ENCODE results near the gene RPL13.

Gene RPL13

GRCh38 chr16:89560378-89561141 is at the start of gene RPL13:
Gene RPL13, plus strand, starts transcription at chr16:89560682. Its CDS starts 278 bp downstream, at chr16:89560960.
- peak; percentile 89 for DNase-seq (ENCODE audit: low read depth)

DNA sequence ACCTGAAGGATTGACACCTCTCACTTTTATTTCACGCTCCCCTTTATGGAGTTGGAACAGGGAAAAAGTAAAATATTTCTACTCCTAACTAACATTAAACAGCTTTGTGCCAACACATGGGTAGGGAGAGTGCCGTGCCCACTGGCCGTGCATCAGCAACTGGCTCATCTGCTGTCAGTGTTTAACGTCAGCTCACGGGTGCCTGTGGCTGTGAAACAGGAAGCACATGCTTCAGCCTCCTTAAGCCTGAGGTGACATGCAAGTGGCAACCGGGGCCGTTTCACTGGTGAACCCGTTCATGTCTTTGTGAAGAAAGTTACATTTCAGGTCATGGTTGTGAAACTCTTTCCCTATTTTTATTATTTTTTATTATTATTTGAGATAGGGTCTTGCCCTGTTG is 49.1 kb upstream of the RPL13 start:
- no peak for DNase-seq (ENCODE audit: low read depth)

GRCh38 chr16:89512453-89512852 is 48.0 kb upstream of the RPL13 start:
- DNase-seq (ENCODE audit: low read depth) = no peak

- DNase-seq (ENCODE audit: low read depth) = no peak
Observed at GRCh38 chr16:89517128-89517527, 43.4 kb upstream of the RPL13 start.

DNA sequence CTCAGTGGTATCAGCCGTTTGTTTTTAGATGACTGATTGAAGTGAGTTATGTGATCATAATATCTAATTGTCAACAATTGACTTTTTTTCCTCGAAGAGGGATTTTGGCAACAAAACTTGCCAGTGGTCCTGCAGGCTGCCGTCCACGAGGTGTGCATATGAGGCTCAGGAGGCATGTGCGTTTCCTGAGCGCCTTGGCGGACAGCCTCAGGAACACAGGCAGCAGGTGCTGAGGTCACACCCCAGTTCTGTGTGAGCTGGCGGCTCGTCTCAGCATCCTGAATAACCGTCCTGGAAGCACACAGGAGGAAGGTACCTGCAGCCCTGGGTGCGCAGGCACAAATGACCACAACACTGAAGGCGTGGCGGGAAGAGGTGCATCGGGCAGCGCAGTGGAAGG is 40.6 kb upstream of the RPL13 start:
- no peak for DNase-seq (ENCODE audit: low read depth)

DNA sequence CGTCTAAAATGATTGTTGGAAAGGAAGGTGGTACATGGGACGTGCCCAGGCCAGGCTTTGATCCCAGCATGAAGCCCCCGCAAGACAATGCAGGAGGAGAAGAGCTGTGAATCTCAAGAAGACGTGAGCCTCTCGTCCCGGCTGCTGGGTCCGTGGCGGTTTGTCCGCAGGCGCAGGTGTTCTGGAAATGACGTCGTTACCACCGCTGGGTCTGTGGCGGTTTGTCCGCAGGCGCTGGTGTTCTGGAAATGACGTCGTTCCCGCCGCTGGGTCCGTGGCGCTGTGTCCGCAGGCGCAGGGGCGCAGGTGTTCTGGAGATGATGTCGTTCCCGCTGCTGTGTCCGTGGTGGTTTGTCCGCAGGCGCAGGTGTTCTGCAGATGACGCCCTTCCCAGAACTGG is 38.2 kb upstream of the RPL13 start:
- DNase-seq (ENCODE audit: low read depth) = no peak

GRCh38 chr16:89523680-89524344 is 36.7 kb upstream of the RPL13 start:
- no peak for DNase-seq (ENCODE audit: low read depth)

- no peak for DNase-seq (ENCODE audit: low read depth)
Observed at GRCh38 chr16:89525146-89525913, 35.2 kb upstream of the RPL13 start.

GRCh38 chr16:89529097-89529496 is 31.4 kb upstream of the RPL13 start:
- no peak for DNase-seq (ENCODE audit: low read depth)

- DNase-seq (ENCODE audit: low read depth) = no peak
Observed at GRCh38 chr16:89530401-89531381, 29.8 kb upstream of the RPL13 start.

DNA sequence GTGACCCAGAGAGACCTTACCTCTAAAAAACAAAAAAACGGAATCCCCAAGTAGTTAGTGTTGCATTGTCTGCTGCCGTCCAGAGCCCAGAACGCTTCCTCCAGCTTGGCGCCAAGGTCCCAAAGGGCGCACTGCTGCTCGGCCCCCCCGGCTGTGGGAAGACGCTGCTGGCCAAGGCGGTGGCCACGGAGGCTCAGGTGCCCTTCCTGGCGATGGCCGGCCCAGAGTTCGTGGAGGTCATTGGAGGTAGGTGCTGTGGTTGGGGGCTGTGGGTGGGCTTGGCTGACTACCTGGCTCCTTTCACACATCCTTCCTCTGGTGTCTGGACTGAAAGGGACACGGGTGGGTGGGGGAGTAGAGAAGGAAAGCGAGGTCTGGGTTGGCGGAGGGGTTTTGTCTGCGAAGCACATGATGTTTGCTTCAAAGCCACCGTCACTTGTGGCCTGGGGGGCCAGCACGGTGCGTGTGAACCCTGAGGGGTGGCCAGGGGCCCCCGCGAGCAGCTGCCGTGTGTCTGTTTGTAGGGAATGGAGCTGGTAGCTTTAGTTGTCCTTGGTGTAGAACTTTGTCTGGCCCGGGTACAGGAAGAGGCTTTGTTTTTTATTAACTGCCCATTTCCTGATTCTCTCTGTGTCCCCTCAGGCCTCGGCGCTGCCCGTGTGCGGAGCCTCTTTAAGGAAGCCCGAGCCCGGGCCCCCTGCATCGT is 28.5 kb upstream of the RPL13 start:
- DNase-seq (ENCODE audit: low read depth) = no peak

GRCh38 chr16:89534252-89534756 is 26.2 kb upstream of the RPL13 start:
- no peak for DNase-seq (ENCODE audit: low read depth)

DNA sequence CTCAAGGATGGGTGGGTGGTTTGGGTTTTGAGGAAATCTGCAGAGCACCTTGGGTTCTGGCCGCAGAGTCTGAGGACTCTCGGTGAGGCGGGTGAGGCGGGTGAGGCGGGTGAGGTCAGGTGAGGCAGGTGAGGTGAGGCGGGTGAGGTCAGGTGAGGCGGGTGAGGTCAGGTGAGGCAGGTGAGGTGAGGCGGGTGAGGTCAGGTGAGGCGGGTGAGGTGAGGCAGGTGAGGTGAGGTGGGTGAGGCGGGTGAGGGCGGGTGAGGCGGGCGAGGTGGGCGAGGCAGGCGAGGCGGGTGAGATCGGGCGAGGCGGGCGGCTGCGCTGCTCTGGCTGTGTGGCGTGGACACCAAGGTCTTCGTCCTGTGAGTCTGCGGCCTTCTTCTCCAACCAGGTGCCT is 24.1 kb upstream of the RPL13 start:
- DNase-seq (ENCODE audit: low read depth) = no peak

GRCh38 chr16:89536886-89537548 is 23.5 kb upstream of the RPL13 start:
- no peak for DNase-seq (ENCODE audit: low read depth)

DNA sequence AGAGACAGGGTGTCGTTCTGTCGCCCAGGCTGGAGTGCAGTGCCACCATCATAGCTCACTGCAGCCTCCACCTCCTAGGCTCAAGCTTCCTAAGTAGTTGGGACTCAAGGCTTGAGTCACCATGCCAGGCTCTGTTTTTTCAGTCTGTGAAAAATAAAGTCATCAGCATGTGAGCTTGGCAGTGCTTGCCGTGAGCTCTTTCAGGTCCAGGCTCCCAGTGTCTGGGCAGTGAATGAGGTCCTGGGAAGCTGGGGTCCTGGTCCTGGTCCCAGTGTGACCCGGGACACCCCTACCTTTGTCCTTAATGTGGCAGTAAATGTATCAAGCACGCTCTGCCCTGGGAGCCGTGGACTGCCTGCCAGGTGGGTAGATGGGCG is 22.9 kb upstream of the RPL13 start:
- DNase-seq (ENCODE audit: low read depth) = no peak

DNA sequence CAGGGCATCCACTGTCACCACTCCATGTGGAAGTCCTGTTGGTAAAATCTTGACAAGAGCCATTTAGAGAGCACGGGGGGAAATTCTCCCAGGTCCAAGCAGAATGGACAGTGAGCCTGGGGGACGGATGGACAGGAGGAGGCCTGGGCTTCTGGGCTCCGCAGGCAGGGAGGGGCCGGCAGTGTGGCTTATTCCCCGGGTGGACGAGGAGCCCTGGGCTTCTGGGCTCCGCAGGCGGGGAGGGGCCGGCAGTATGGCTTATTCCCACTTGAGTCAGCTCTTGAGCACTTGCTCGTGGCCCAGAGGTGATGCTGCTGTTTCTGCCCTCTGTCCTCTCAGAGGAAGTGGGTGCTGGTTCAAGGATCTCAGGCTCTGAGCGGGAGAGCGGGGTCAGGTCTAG is 22.2 kb upstream of the RPL13 start:
- DNase-seq (ENCODE audit: low read depth) = no peak

- DNase-seq (ENCODE audit: low read depth) = no peak
Observed at GRCh38 chr16:89540557-89540956, 19.9 kb upstream of the RPL13 start.

GRCh38 chr16:89541792-89542191 is 18.7 kb upstream of the RPL13 start:
- DNase-seq (ENCODE audit: low read depth) = no peak

DNA sequence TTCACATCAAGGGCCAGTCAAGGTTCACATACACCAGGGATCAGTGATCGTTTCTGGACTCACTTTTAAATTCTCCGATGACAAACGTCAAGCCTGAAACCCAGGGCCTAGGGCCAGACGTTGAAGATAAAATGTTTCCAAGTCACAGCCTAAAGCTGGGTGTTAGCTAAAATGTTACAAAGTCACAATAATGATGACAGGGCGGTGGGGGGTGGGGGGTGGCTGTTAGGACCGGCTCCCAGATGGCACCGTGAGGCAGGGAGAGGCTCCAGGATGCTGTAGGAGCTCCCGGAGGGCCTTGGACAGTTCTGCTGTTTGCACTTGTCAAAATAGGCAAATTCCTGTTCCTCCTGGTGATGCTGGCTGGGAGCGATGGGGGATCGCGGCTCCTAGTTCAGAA is 16.4 kb upstream of the RPL13 start:
- DNase-seq (ENCODE audit: low read depth) = no peak

DNA sequence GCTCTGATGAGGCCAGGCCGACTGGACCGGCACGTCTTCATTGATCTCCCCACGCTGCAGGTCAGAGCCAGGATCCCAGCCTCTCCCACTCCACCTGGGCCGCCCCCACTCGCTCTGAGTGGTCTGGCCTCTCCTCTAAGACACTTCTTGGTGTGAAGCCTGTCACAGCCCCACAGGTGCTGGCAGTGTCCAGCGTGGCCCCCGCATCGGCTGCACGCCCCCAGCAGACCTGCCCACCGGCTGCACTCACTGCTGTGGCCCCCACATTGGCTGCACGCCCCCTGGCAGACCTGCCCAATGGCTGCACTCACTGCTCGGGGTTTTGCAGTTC is 15.8 kb upstream of the RPL13 start:
- DNase-seq (ENCODE audit: low read depth) = no peak
